AG08396 (cell line): Measurements from ENCODE around the gene ARL14.

Experiments
- DNase-seq: peaks from one replicate; pipeline ENCODE4 v3.0.0; 2012; ENCODE audit warnings: low spot score, mixed read lengths

ARL14 gene

DNA sequence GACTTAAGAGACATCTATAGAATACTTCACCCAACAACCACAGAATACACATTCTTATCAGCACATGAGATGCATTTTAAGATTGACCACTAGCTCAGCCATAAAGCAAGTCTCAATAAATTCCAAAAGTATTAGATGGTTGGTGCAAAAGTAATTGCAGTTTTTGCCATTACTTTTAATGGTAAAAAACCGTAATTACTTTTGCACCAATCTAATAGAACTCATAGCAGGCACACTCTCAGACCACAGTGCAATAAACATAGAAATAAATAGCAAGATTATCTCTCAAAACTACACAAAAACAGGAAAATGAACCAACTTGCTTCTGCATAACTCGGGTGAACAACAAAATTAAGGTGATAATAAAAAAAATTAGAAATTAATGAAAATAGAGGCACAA, 45.4 kb downstream of the ARL14 start:
- DNase-seq, result no peak

DNA sequence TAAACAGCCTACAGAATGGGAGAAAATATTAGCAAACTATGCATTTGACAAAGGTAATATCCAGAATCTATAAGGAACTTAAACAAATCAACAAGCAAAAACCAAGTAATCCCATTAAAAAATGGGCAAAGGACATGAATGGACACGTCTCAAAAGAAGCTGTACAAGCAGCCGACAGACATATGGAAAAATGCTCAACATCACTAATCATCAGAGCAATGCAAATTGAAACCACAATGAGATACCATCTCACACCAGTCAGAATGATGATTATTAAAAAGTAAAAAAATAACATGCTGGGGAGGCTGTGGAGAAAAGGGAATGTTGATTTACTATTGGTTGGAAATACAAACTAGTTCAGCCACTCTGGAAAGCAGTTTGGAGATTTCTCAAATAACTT, 48.4 kb downstream of the ARL14 start:
- no peak for DNase-seq
